Frontal cortex (tissue), 4 donors: ENCODE data around the gene HNRNPC. TPM values are rescaled to one million over a fixed set of nuclear protein-coding genes. Genes with fewer than 3 reads are reported as not detected.

Experiments
- DNase-seq, 2 donors: peaks; one replicate each; pipeline ENCODE4 v3.0.0; 2012; ENCODE audit warnings: low spot score in 2 of 2
- FAIRE-seq: peaks from 2 replicates; lab custom pipeline; 2012; peaks lifted over from hg19 to GRCh38; lab: Jason Lieb, UNC
- total RNA-seq: library from RNA; depleted of rRNA; stranded (reverse); fragments of >200 nt; gene quantifications from one replicate; pipeline ENCODE4 v1.2.3, GENCODE V29; 2014
- donor health status: control.
- donor health status: control.
- donor health status: control.

The HNRNPC gene
- total RNA-seq, 1 donor from 2014 or later: 614 TPM

GRCh38 chr14:21160061-21160610 lies 109.1 kb downstream of the HNRNPC start:
- FAIRE-seq: no peak
- DNase-seq: no peak

Other genes with a start within 250 kb of the HNRNPC start
- gene NDRG2, start 244.4 kb downstream of the HNRNPC start, total RNA-seq: 92.9 TPM
- not detected for gene TPPP2, start 239.2 kb downstream of the HNRNPC start, total RNA-seq
- gene RNASE13, start 234.6 kb downstream of the HNRNPC start, total RNA-seq: not detected
- not detected for gene RNASE7, start 227.1 kb downstream of the HNRNPC start, total RNA-seq
- gene RNASE8, start 211.6 kb downstream of the HNRNPC start, total RNA-seq: not detected
- 11.4 TPM for gene ARHGEF40, start 199.1 kb downstream of the HNRNPC start, total RNA-seq
- 6.9 TPM for gene ZNF219, start 170.8 kb downstream of the HNRNPC start, total RNA-seq
- not detected for gene TMEM253, start 168.4 kb downstream of the HNRNPC start, total RNA-seq
- gene OR5AU1, start 113.4 kb downstream of the HNRNPC start, total RNA-seq: not detected
- not detected for gene RPGRIP1, start 10.6 kb upstream of the HNRNPC start, total RNA-seq
- 104 TPM for gene SUPT16H, start 114.6 kb upstream of the HNRNPC start, total RNA-seq
- gene CHD8, start 186.7 kb upstream of the HNRNPC start, total RNA-seq: 68.9 TPM
- 56.7 TPM for gene RAB2B, start 207.5 kb upstream of the HNRNPC start, total RNA-seq
- gene TOX4, start 207.8 kb upstream of the HNRNPC start, total RNA-seq: 19.6 TPM
- 93.8 TPM for gene METTL3, start 241.9 kb upstream of the HNRNPC start, total RNA-seq